GM21390 (cell line): ENCODE measurements around the gene RETREG2.
A peak's percentile ranks its signal among the peaks of the same experiment; 100 is the strongest.

Source experiments
- ATAC-seq: cut with Tn5 transposase; IDR thresholded peaks from one replicate; pipeline ENCODE4 v1.9.1; 2021; ENCODE audit not compliant: unreplicated experiment

Gene RETREG2

DNA sequence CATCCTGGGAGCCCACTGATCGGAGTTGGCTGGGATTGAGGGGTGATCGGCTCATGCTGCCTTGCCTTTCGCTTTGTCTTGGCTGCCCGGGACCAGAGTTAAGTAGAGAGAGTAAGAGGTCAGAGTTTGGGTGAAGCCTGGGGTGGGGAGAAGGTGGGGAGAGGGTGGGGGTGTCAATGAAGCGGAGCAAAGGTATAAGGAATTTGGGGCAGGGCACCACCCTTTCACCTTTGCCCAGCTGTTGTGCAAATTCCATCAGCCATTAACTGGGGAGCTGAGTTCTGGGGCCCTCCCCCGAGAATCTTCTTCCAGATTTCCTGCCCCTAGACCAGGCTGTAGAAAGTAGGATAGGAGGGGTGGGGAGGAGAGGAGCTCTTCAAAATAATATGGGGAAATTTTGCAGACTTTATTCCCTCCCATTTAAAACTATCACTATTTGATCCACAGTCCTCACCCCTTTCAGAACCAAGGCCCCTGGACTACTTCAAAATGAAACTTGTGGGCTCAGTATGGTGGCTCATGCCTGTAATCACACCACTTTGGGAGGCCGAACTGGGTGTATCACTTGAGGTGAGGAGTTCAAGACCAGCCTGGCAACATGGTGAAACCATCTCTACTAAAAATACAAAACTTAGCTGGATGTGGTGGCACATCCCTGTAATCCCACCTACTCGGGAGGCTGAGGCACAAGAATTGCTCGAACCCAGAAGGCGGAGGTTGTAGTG, 8.0 kb upstream of the RETREG2 start, which contains the start of gene SLC23A3:
Gene SLC23A3, minus strand, starts transcription at position 100 of the 725 bp plus-strand sequence. Its CDS starts 45 bp downstream, at position 55.
- no peak for ATAC-seq

DNA sequence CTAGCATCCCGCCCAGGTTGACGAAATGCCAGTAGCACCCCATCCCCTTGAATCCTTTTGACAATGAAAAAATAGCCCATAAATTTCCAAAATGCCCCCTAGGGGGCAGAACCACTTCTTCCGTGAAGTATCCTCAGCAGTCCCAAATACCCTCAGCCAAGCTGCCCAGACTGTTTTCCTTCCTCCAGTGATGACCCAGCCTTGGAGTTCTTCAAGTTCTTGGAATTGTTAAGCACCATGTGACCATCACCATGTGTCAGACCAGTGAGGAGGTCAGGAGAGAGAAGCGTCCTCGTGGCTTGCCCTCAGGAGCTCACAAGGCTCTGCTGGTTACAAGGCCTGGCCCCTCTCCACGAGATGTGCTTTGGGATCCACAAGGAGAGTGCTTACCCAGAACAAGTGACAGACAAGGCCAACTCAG, 6.8 kb upstream of the RETREG2 start:
- no peak for ATAC-seq

DNA sequence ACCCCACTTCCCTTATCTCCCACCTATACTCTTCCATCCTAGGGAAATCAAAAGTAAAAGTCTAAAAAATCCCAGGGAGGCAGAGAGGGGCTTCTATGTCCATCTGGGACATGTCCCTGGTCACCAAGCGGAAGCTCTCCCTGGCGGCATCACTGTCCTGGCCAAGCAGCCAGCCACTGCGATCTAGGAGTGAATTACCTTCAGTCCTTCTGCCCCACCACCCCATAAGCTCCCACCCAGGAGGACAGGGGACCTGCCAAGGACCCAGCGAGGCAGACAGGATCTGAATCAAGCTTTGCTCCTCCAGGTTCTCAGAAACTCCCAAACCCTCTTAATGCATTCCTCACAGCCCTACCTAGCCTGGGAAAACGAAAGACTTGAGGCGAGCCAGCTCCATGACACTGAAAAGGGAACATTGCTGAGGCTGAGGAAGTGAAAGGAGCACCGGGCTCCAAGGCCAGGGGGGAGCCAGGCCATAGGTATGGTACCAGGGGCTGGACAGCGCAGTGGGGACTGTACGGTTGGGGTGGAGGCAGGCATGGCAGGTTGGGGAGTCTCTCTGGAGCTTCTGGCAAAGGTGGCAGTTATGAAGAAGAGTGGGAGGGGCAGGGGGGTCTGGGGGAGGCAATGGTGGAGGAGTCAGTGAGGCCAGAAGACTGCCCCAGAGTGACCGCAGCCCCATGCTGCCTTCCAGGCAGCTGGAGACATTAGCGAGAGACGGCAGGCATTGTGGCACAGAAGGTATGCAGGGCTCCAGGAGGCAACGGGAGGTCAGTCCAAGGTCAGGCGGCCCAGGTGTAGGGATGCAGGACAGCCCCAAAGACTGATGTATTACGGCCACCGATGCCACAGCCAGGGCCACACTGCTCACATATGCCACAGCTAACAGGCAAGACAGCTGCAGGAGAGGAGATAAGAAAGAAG, 5.6 kb upstream of the RETREG2 start:
- ATAC-seq = no peak

DNA sequence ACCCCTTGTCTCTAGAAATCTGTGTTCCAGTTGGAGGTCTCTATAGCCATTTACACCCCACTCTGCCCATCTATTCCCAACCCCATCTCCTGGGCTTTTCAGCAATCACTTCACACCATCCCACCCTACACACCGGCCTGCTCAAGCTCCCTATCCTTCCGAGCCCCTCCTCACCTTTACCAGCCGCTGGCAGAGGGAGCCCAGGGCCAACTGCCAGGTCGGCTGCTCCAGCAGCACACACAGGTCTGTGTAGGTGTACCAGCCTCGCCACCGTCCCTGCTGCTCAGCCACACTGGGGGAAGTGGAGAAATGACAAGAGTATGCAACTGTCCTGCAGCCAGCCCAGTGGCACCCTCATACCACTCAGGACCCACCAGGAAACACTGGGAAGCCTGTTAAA, 4.9 kb upstream of the RETREG2 start:
- ATAC-seq = no peak

DNA sequence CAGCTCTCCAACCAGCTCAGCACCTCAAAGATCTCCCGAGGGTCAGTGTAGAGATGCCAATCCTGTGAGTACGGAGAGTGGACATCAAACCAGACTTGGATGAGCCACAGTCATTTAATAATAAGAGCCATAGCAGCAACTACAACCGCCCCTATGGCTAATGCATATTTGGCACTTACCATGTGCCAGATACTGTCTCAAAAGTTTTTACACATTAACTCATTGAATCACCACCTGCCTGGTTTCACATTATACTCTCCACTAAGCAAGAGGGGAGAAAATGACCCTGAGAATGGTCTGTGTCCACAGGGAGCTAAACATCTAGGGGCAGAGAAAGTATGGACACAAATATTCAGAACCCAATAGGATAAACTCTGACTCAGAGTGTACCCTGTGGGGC, 3.9 kb upstream of the RETREG2 start:
- no peak for ATAC-seq

DNA sequence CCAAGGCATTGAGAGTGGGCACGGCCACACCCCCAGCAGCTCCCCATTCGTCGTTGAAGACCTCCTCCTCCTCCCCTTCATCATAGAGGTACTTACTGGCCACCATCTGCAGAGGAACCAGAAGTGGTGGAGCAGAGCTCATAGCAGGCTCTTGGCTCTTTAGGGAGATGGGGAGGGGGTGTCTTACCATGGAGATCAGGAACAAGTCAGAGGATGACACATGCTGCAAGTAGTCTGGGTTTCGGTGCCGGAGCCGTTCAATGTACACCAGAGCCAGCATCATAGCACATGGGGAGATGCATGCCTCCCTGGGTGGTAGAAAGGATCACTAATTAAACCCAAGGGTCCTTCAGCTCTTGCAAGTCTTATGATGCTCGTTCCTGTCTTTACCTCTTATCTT, 3.3 kb upstream of the RETREG2 start:
- ATAC-seq = no peak

DNA sequence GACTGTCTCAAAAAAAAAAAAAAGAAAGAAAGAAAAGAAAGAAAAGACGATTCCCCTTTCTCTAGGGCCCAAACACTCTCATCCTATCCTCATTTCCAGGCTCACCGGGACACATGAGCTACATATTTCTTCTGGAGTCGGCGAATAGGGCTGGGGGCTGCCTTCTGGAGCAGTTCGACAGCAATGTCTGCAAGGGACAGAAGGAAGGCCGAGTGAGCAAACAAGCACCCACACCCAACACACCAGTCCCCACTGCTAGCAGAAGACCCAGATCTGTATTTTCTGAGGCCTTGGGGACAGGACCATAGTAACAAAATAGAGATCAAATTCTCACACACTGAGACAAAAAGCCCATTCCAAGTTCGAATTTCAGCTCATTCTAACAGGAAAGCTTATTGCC, 2.6 kb upstream of the RETREG2 start:
- ATAC-seq = no peak

DNA sequence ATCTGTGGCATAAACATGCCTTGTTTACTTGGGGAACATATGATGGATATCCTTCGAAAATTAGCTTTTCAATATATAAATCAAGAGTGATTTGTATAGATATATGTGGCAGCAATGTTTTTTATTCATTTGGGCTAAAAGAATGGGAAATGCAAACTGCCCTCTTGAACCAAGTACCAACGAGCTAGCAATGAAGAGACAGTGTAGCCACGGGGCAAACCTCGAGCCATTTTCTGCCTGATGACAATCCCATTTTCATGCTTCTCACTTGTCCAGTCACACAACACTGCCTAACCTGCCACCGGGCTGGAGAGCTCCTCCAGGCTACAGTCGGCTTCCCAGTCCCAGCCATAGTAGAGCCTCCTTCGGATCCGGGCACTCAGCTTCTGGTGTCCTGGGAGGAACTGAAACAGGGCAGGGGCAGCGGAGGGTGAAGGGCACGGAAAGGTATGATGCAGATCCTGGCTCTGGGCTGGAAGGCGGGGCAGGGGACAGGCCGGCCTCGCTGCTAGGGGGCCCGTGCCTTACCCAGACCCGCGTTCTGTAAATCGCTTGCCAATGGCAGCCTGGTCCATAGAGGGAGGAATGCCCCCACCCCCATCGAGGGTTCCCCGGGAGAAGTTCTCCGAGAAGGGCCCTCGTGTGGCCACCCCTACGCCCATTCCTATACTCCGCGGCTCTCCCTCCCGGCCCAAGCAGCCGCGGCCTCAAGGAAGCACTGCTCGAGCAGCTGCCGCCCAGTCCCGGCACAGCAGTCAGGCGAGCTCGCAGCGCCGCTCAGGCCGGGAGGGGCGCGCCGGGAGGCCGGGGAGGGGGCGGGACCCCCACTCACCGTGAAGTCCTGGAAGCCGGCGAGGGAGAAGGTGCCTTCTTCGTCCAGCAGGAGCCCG, 1.9 kb upstream of the RETREG2 start:
- ATAC-seq = peak; percentile 32

DNA sequence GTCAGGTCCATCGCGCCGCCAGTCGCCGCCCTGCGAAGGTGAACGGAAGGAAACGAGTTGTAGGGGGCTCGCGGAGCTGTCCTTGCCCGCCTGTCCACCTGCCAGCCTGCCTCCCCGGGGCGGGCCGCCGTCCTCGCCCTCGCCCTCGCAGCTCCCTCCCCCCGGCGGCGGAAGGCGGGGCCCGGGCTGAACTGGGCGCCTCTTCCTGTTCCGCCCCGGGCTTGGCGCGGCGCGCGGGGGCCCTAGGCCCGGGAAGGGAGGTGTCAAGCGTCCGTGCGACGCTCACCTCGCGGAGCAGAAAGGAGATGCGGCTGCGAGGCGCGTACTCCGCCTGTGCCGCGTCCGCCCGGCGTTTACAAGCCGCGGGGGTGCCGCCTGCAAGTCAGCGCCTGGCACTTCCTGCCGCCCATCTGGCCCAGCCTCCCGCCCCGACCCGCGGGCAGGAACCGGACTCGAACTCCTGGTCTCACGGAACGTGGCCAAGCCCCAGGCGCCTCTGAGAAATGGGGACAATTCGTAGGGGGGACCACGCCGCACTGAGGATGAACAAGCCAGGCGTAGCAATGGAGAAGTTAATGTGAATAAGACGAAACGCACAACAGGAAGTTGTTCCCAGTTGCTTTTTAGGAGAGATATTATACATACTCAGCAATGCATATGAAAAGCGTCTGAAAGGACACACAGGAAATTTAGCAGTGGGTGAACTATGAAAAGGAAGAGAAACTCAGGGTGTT, 1.1 kb upstream of the RETREG2 start, which contains the start of gene CNPPD1:
Gene CNPPD1, minus strand, starts transcription at position 108 of the 734 bp plus-strand sequence. Its CDS starts 97 bp downstream, at position 11.
- peak; percentile 68 for ATAC-seq

DNA sequence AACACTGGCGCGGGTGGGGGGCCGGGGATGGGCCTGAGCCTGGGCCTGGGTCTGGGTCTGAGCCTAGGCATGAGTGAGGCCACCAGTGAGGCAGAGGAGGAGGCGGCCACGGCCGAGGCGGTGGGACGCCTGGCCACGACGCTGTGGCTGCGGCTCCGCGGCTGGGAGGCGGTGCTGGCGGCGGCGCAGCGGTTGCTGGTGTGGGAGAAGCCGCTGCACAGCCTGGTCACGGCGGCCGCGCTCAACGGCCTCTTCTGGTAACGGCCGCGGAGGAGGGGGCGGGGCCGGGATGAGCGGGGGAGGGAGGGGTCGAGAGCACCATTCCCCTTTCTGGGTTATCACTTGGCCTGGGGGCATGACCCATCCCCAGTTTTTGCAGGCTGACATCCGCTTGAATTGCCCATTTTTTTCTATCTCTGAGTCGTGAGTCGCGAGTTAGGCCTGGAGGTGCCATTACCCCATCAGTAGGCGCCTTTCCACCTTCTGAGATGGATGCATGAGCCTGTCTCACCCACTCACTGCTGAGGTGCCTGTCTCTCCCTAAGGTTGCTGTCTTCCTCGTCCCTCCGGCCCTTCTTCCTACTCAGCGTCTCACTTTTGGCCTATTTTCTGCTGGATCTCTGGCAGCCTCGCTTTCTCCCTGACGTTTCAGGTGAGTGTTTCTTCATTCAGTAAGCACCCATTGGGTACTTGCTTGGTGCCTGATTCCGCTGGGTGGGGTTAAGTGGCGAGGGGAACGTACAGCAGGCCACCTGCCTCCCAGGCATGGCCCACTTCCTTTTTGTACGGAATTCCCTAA, 501 bp downstream of the RETREG2 start:
- peak; percentile 5 for ATAC-seq

DNA sequence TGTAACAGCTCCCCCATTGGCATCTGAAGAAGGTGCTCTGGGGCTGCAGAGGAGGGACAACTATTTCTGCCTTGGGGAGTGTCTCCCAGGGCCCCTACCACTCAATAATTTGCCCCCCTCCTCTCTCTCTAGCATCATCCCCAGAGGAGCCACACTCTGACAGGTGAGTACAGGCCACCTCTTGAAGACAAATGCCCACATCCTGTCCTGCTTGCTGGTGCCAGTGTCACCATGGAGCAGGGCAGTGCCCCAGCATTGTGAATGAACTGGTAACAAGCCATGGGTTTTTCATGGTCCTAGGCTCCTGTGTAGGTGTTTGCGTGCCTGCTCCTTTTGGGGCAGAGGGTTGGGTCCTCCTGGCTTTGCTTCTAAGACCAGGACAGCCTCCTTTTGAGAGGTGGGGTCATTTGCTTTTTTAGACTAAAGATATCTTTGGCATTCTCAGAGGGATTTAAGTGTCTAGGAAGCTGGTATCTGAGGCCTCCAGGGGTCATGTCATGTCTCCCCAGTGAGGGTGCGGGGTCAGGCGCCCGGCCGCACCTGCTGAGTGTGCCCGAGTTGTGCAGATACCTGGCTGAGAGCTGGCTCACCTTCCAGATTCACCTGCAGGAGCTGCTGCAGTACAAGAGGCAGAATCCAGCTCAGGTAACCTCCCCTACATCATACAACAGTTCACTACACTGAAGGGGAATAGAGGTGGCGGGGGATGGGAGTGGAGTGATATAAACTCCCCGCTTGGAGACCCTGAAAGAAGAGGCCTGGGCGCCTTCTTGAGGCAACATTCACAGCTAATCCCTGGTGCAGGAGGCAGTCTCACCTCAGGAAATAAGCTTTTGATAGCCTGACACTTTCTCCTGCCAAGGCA, 1.8 kb downstream of the RETREG2 start:
- ATAC-seq = no peak

DNA sequence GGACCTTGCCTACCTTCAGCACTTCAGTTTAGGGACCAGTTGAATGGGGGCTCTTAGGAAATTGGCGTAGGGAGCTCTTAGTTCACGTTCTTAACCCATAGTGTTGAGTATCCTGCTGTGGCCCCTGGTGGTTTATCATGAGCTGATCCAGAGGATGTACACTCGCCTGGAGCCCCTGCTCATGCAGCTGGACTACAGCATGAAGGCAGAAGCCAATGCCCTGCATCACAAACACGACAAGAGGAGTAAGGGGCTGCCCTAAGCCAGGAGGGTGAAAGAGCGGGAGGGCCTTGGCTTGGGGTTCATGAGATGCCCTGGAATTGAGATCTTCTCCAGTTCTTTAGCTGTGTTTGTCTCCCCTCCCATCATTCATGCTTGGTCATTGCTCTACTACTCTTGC, 2.9 kb downstream of the RETREG2 start:
- no peak for ATAC-seq

DNA sequence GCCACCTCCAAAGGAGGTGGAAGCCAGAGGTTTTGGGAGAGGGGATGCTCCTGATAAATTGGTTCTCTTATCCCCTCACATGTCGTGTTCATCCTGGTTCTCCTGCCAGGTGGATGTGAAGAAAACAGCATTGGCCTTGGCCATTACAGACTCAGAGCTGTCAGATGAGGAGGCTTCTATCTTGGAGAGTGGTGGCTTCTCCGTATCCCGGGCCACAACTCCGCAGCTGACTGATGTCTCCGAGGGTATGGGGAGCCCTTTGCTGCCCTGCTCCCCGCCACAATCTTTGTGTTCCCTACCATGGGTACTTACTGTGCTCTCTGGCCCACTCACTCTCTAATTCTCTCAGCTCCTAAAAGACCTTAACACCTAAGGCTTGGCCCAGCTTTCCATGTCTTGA, 3.5 kb downstream of the RETREG2 start:
- ATAC-seq = no peak

DNA sequence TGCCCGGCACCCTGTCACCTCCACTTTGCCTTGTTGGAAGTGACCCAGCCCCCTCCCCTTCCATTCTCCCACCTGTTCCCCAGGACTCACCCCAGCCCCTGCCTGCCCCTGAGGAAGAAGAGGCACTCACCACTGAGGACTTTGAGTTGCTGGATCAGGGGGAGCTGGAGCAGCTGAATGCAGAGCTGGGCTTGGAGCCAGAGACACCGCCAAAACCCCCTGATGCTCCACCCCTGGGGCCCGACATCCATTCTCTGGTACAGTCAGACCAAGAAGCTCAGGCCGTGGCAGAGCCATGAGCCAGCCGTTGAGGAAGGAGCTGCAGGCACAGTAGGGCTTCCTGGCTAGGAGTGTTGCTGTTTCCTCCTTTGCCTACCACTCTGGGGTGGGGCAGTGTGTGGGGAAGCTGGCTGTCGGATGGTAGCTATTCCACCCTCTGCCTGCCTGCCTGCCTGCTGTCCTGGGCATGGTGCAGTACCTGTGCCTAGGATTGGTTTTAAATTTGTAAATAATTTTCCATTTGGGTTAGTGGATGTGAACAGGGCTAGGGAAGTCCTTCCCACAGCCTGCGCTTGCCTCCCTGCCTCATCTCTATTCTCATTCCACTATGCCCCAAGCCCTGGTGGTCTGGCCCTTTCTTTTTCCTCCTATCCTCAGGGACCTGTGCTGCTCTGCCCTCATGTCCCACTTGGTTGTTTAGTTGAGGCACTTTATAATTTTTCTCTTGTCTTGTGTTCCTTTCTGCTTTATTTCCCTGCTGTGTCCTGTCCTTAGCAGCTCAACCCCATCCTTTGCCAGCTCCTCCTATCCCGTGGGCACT, 4.5 kb downstream of the RETREG2 start:
- no peak for ATAC-seq

DNA sequence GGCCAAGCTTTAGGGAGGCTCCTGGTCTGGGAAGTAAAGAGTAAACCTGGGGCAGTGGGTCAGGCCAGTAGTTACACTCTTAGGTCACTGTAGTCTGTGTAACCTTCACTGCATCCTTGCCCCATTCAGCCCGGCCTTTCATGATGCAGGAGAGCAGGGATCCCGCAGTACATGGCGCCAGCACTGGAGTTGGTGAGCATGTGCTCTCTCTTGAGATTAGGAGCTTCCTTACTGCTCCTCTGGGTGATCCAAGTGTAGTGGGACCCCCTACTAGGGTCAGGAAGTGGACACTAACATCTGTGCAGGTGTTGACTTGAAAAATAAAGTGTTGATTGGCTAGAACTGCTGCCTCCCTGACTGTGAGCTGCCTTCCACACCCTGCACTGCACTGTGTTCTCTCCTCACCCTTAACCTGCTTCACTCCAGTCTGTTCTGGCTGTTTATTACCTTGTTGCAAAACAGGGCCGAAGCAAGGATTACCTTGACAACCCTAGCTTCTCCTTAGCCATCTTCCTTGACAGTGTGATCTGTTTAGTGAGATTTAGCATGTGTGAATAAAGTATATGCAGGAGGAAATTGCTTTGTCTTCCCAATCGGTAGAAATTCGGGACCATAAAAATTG, 5.2 kb downstream of the RETREG2 start:
- ATAC-seq = no peak

DNA sequence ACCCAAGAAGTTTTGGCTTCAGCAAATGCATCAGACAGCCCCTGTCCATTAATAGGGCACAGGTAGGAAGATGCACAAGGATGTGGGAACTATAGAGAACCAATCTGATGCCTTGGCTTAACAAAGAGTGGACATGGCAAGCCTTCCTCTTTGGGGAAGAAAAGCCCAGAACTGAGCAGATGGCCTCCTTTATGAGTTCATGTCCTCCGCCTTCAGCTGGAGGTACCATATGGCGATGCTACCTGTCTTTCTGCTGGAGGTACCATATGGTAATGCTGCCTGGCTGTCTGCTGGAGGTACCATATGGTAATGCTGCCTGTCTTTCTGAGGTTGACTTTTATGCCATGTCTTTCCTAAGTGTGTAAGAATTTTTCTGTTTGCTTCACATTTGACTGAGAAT, 6.0 kb downstream of the RETREG2 start:
- ATAC-seq = no peak

DNA sequence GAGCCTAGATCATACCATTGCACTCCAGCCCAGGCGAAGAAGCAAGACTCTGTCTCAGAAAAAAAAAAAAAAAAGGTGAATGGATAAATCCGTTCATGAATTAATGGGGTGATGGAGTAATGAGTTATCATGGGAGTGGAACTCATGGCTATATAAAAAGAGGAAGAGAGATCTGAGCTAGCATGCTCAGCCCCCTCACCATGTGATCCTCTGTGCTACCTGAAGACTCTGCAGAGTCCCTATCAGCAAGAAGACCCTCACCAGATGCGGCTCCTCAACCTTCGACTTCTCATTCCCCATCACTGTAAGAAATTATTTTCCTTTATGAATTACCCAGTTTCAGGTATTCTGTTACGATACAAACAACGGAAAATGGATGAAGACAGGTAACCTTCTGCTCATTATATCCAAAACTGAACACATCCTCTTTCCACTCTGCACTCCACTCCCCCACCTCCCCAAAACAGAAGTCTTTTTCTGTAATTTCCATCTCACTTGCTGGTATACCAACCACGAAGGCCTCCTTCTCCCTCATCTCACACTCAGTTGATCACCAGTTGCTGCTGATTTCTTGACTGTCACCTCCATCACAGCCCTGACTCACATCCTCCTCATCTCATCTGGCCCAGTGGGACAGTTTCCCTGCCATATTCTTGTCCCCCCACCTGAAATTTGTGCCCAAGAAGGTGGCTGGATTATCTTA, 8.8 kb downstream of the RETREG2 start:
- ATAC-seq = no peak
